Right renal pelvis (tissue), 4 donors: ENCODE data around the gene CWH43. TPM values are rescaled to one million over a fixed set of nuclear protein-coding genes. Genes with fewer than 3 reads are reported as not detected.
"Not testable (repeated sequence)": the region's sequence is repeated elsewhere in the genome, so short reads cannot be mapped to it uniquely, and the experiment has no call there.

ENCODE experiments used
- DNase-seq, 4 donors: peaks; one replicate each; pipeline ENCODE4 v3.0.0-alpha.2; 2013; ENCODE audit warnings: low read depth in 4 of 4, low spot score in 3 of 4, missing footprints in 1 of 4
- polyA plus RNA-seq, 4 donors: library from polyadenylated mRNA; unstranded; fragments of 120-200 nt; gene quantifications; one replicate each; pipeline ENCODE4 v1.2.1, GENCODE V29; 2013; ENCODE audit not compliant: insufficient read length in 4 of 4

Gene CWH43
- 1 to 10 TPM; 5.7 to 8.3 (median 7.0) TPM for polyA plus RNA-seq

- no peak for DNase-seq
Measured at GRCh38 chr4:48985976-48986653, at the start of gene CWH43. Gene CWH43, plus strand, starts transcription at chr4:48986275. Its CDS starts 155 bp downstream, at chr4:48986430.

- no peak for DNase-seq
Measured at GRCh38 chr4:48937033-48937432, 49.0 kb upstream of the CWH43 start.

- DNase-seq, result no peak
Measured at GRCh38 chr4:48938831-48939230, 47.2 kb upstream of the CWH43 start.

GRCh38 chr4:48939785-48940184 is 46.3 kb upstream of the CWH43 start:
- DNase-seq, result no peak

- DNase-seq, result no peak
Measured at GRCh38 chr4:48943387-48943786, 42.7 kb upstream of the CWH43 start.

- DNase-seq, result no peak
Measured at GRCh38 chr4:48944252-48944651, 41.8 kb upstream of the CWH43 start.

GRCh38 chr4:48944756-48945241 is 41.3 kb upstream of the CWH43 start:
- DNase-seq, result no peak

- DNase-seq, result no peak
Measured at GRCh38 chr4:48945981-48946380, 40.1 kb upstream of the CWH43 start.

- no peak for DNase-seq
Measured at GRCh38 chr4:48947731-48948130, 38.3 kb upstream of the CWH43 start.

GRCh38 chr4:48949086-48949485 is 37.0 kb upstream of the CWH43 start:
- DNase-seq, result no peak

- no peak for DNase-seq
Measured at GRCh38 chr4:48949518-48950219, 36.4 kb upstream of the CWH43 start.

GRCh38 chr4:48954314-48954713 is 31.8 kb upstream of the CWH43 start:
- DNase-seq, result no peak

- DNase-seq, result not testable (repeated sequence)
Measured at GRCh38 chr4:48957366-48957765, 28.7 kb upstream of the CWH43 start.

GRCh38 chr4:48958582-48958981 is 27.5 kb upstream of the CWH43 start:
- no peak for DNase-seq

- no peak for DNase-seq
Measured at GRCh38 chr4:48960988-48961635, 25.0 kb upstream of the CWH43 start.

- DNase-seq, result no peak
Measured at GRCh38 chr4:48962636-48963035, 23.4 kb upstream of the CWH43 start.

- peak; percentile 48 to 65 (median 60) for DNase-seq
Measured at GRCh38 chr4:48963042-48963679, 22.9 kb upstream of the CWH43 start.

- no peak for DNase-seq
Measured at GRCh38 chr4:48967101-48967500, 19.0 kb upstream of the CWH43 start.

GRCh38 chr4:48967631-48968030 is 18.4 kb upstream of the CWH43 start:
- DNase-seq, result no peak

GRCh38 chr4:48968814-48969213 is 17.3 kb upstream of the CWH43 start:
- DNase-seq, result no peak

- DNase-seq, result no peak
Measured at GRCh38 chr4:48970471-48970921, 15.6 kb upstream of the CWH43 start.
